Mucosa of descending colon (tissue), 3 donors: Measurements from ENCODE around the gene GADD45B. TPM values are rescaled to one million over a fixed set of nuclear protein-coding genes. Genes with fewer than 3 reads are reported as not detected.

Source experiments
- ATAC-seq: fragments of 200-7000 bp; cut with Tn5 transposase; one replicate; pipeline ENCODE4 v1.9.1; 2020; ENCODE audit warnings: mild to moderate bottlenecking, moderate library complexity
- DNase-seq, 3 donors: peaks; one replicate each; pipeline ENCODE4 v3.0.0-alpha.2; 2020
- H3K36me3 ChIP-seq: fragments of 200-600 bp; one replicate; pipeline ENCODE4 v1.8.0; 2021; ENCODE audit warnings: low read depth, mild to moderate bottlenecking
- H3K4me1 ChIP-seq: fragments of 200-600 bp; one replicate; pipeline ENCODE4 v1.8.0; 2021; ENCODE audit warnings: low read depth, mild to moderate bottlenecking
- H3K4me3 ChIP-seq: fragments of 200-600 bp; one replicate; pipeline ENCODE4 v1.8.0; 2021; ENCODE audit warnings: mild to moderate bottlenecking
- H3K9me3 ChIP-seq: fragments of 200-600 bp; one replicate; pipeline ENCODE4 v1.8.0; 2021; ENCODE audit warnings: mild to moderate bottlenecking
- CTCF ChIP-seq: fragments of 200-600 bp; IDR thresholded peaks from one replicate; pipeline ENCODE4 v1.8.0; 2022; ENCODE audit warnings: antibody characterized with exemption, mild to moderate bottlenecking
- intact Hi-C, 2 donors: fragments of 100-400 bp; cut with DNase I in 1 of 2; cut with micrococcal nuclease in 1 of 2; formaldehyde crosslinking; loops; one replicate each; pipeline versions ENCODE4 v1.11.0 to v1.11.1; 2022; cut with DNase I, micrococcal nuclease
- total RNA-seq, 3 donors: library from RNA; stranded (reverse); fragmentation: NEBNext Ultra II Directional in 2 of 3; extraction: Animal tissue kit (Norgen Biotek cat#: 25700) in 2 of 3; gene quantifications; one replicate each; pipeline versions ENCODE4 v1.2.1 to v1.2.4, GENCODE V29; 2021 to 2023
- donor health status: DM: no; HTN: no; CAD: no; lungs with moderate emphysema.
- donor health status: DM: no; HTN: no; CAD: no.
- donor health status: DM: no; HTN: yes; CAD: no.

GADD45B gene
- total RNA-seq, 3 donors from 2014 or later: 30.6 to 45.5 (median 35.9) TPM

- Histone ChIP-seq H3K4me1 (peaks cover 22% of the 10 kb centered on the region), H3K9me3 (peaks cover 9% of the 10 kb centered on the region), H3K4me3 (no peak overlapping the region), H3K36me3 (no peaks in the 10 kb centered on the region)
- no peak for TF ChIP-seq CTCF
- DNase-seq (no peak), ATAC-seq (no peak)
- intact Hi-C loops: no loop called here
Measured at GRCh38 chr19:2481466-2481865, 5.5 kb downstream of the GADD45B start.

GRCh38 chr19:2482354-2483038 lies 6.6 kb downstream of the GADD45B start:
- Histone ChIP-seq H3K9me3 (peaks cover 9% of the 10 kb centered on the region), H3K4me1 (peaks cover 16% of the 10 kb centered on the region), H3K36me3 (no peaks in the 10 kb centered on the region), H3K4me3 (no peak overlapping the region)
- ATAC-seq: no peak
- TF ChIP-seq CTCF: no peak
- intact Hi-C loops: no loop called here
- DNase-seq: no peak

- ATAC-seq: no peak
- Histone ChIP-seq H3K36me3 (no peaks in the 10 kb centered on the region), H3K4me1 (peaks cover 12% of the 10 kb centered on the region), H3K9me3 (peaks cover 9% of the 10 kb centered on the region), H3K4me3 (no peak overlapping the region)
- no peak for DNase-seq
- no peak for TF ChIP-seq CTCF
- intact Hi-C loops: no loop called here
Measured at GRCh38 chr19:2483084-2483483, 7.2 kb downstream of the GADD45B start.

GRCh38 chr19:2483484-2484151 lies 7.7 kb downstream of the GADD45B start:
- Histone ChIP-seq H3K36me3 (no peaks in the 10 kb centered on the region), H3K4me1 (peaks cover 11% of the 10 kb centered on the region), H3K9me3 (peaks cover 9% of the 10 kb centered on the region), H3K4me3 (no peak overlapping the region)
- DNase-seq (no peak), ATAC-seq (no peak)
- TF ChIP-seq CTCF: no peak
- intact Hi-C loops: no loop called here

DNA sequence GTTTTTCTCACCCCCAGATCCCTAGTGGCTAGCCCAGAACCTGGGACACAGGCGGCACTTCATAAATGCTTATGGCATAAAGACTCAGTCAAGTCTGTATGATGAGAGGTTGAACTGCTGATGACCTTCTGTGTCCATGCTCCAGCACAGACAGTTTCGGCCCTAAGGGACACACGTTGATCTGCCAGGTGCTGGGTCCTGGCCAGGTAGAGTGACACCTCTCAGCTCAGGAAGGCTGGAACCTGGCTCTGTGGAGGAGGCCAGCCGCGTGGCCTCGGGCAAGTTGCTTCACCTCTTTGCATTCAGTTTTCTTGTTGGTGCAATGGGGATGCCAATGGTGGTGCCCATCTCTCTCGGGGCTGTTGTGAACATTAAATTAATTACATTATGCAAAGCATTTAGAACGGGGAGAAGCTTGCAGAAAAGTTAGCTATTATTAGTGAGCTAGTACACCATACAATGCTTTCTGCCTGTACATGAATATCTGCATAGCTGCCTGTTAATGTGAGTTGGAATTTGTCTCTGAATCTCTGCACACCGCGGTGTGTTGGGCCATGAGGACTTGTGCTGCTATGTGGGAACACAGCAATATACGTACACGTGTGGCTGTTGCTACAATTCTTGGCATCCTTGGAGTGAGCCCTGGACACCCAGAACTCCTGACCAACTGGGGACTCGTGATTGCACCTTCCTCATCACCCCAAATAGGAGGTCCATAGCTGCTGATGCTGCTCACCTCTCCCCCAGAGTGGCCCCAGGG lies 8.4 kb downstream of the GADD45B start:
- Histone ChIP-seq H3K4me1 (peaks cover 12% of the 10 kb centered on the region), H3K9me3 (peaks cover 9% of the 10 kb centered on the region), H3K36me3 (no peaks in the 10 kb centered on the region), H3K4me3 (no peak overlapping the region)
- ATAC-seq: no peak
- no peak for TF ChIP-seq CTCF
- no peak for DNase-seq
- intact Hi-C loops: no loop called here
